ENCODE measurements around the gene PSMB5. TPM values are rescaled to one million over a fixed set of nuclear protein-coding genes. Genes with fewer than 3 reads are reported as not detected.

The PSMB5 gene
- total and polyA plus RNA-seq, 9 of the 15 experiments (the other 6 are each of a cell fraction or from before 2014, with no cell fraction given), result 198 to 1,870 (median 269) TPM

- TF ChIP-seq AFF1 (IDR thresholded peaks at IDR 0.05; ENCODE audit: low read depth in 1 of 2, partially characterized antibody in 2 of 2), result peak; percentile 65 to 82
- no peak for TF ChIP-seq SPI1 (IDR thresholded peaks at IDR 0.05; ENCODE audit: borderline replicate concordance, low read depth, low read length)
- TF ChIP-seq SMAD3 (CRISPR knock-in tag; conservative IDR thresholded peaks at IDR 0.05), result 0 out of 2 replicates have a peak, but pooled peaks have one; percentile 31
- TF ChIP-seq CREB3L1 (IDR thresholded peaks at IDR 0.05; ENCODE audit: borderline replicate concordance, low read depth), result peak; percentile 65
- TF ChIP-seq CCNT2 (IDR thresholded peaks at IDR 0.05; ENCODE audit: borderline replicate concordance, extremely low read depth, insufficient read length, low read depth, low read length), result no peak
- 0 out of 2 replicates have a peak, but pooled peaks have one; percentile 34 for TF ChIP-seq THAP7 (CRISPR knock-in tag; IDR thresholded peaks at IDR 0.05)
- peak; percentile 45 for TF ChIP-seq POLR2B (IDR thresholded peaks at IDR 0.05; ENCODE audit: low read depth, partially characterized antibody)
- TF ChIP-seq ZNF174 (CRISPR knock-in tag; IDR thresholded peaks at IDR 0.05), result no peak
- no peak for TF ChIP-seq RUNX1 (IDR thresholded peaks at IDR 0.05; ENCODE audit: low read depth)
- peak; percentile 92 for TF ChIP-seq ARID4B (CRISPR knock-in tag; IDR thresholded peaks at IDR 0.05)
- peak; percentile 76 for TF ChIP-seq LEF1 (IDR thresholded peaks at IDR 0.05)
- no peak for TF ChIP-seq ZNF124 (CRISPR knock-in tag; IDR thresholded peaks at IDR 0.05)
- peak; percentile 86 for TF ChIP-seq PCBP1 (IDR thresholded peaks at IDR 0.05; ENCODE audit: low read depth, low read length, poor library complexity, severe bottlenecking)
- TF ChIP-seq JUND (IDR thresholded peaks at IDR 0.05; ENCODE audit: borderline replicate concordance, low read depth, low read length), result 0 out of 2 replicates have a peak, but pooled peaks have one; percentile 7
- peak; percentile 31; the same call in 1 of the 3 replicates for TF ChIP-seq JUND (tag; IDR thresholded peaks at IDR 0.05; ENCODE audit: borderline replicate concordance, low read depth, low read length)
- peak; percentile 99 for TF ChIP-seq TEAD2 (tag; IDR thresholded peaks at IDR 0.05)
These were observed 52.0 kb downstream of the PSMB5 start, which contains the start of gene AJUBA (continued) for GRCh38 chr14:22982477-22983245.
